ENCODE results near the gene RPUSD4. TPM values are rescaled to one million over a fixed set of nuclear protein-coding genes. Genes with fewer than 3 reads are reported as not detected.

RPUSD4 gene
- total and polyA plus RNA-seq, 10 of the 15 experiments (the other 5 are each of a cell fraction or from before 2014, with no cell fraction given): 24.5 to 47.6 (median 31.7) TPM

DNA sequence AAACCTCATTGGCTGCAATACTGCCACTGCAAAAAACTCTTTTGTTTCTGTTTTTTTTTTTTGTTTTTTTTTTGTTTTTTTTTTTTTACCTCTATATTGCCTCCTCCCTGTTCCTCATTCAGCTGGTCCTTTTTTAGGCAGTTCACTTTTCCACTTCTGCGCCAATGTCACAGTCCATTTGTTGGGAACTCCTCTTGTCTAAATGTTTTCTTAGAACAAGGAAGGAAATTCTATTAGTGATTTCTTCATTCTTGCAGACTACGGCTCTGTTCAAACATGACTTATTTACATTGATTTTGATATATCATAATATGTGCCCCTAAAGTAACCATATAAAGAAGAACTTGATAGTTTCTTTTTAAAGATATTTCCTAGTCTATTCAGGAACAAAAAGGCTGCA is 3.0 kb upstream of the RPUSD4 start (continued):
- TF ChIP-seq NFYB (IDR thresholded peaks at IDR 0.05; ENCODE audit: insufficient read depth, low read depth, low read length): no peak
- TF ChIP-seq SREBF1 (IDR thresholded peaks at IDR 0.05; ENCODE audit: low read length): no peak
- TF ChIP-seq FOS (IDR thresholded peaks at IDR 0.05; ENCODE audit: borderline replicate concordance, extremely low read depth, insufficient read length): no peak

GRCh38 chr11:126212089-126212660 is 725 bp upstream of the RPUSD4 start:
- POLR2A ChIA-PET: interaction anchor here (1.5 kb wide), 1 partner anchor 87 kb away, joined by 3 read pairs; no protein-coding TSS in a partner anchor
- Histone ChIP-seq H3K4me3 (peak overlapping the region; percentile 99), H3K4me2 (ENCODE audit: control insufficient read depth, insufficient read depth) (peak overlapping the region; percentile 75), H3K4me1 (ENCODE audit: control insufficient read depth, insufficient read depth, low read length) (peaks cover 3% of the 10 kb centered on the region), H3K27me3 (replicated peaks in 1 of 2; ENCODE audit: control insufficient read depth in 2 of 2, insufficient read depth in 2 of 2, low read length in 1 of 2) (no peaks in the 10 kb centered on the region), H3K79me2 (ENCODE audit: control insufficient read depth, insufficient read depth, low read length) (peaks cover 16% of the 10 kb centered on the region), H3K27ac (ENCODE audit: control insufficient read depth, insufficient read depth) (peak overlapping the region; percentile 24; the same call in 1 of the 2 replicates), H3K36me3 (ENCODE audit: control insufficient read depth in 2 of 2, insufficient read depth in 2 of 2, low read length in 1 of 2) (peaks cover 2 to 3% of the 10 kb centered on the region in 2 experiments; a peak in 2 of 4 replicates), H4K20me1 (ENCODE audit: control insufficient read depth, insufficient read depth) (no peaks in the 10 kb centered on the region), H2AFZ (ENCODE audit: control insufficient read depth, low read depth, low read length) (peak overlapping the region; percentile 76), H3K9ac (ENCODE audit: control insufficient read depth, insufficient read depth, low read length) (peak overlapping the region; percentile 78), H3K9me3 (replicated peaks; ENCODE audit: control insufficient read depth, insufficient read depth, low read length) (no peaks in the 10 kb centered on the region)
- intact Hi-C loops (cut with micrococcal nuclease; ENCODE audit: unreplicated experiment): loop anchor here (5.0 kb wide), 1 partner anchor 55 kb away; the partner anchor contains the start of genes FOXRED1 and SRPRA
- BruUV-seq (replicated peaks): TSS peak; percentile 83
- SMC1A ChIA-PET (ENCODE audit: uncharacterized antibody, unreplicated experiment): interaction anchor here (0.5 to 2.2 kb wide), 8 partner anchors 9 to 324 kb away, joined by 3 to 10 read pairs (median 3); partner anchors contain the start of genes FOXRED1, HYLS1 and SRPRA
- RAD21 ChIA-PET (ENCODE audit: unreplicated experiment): interaction anchor here (0.6 to 1.5 kb wide), 3 partner anchors 19 to 92 kb away, joined by 3 to 4 read pairs (median 3); partner anchors contain the start of gene DCPS
- no peak for ATAC-seq
- WGBS (ENCODE audit: insufficient coverage, insufficient replicate concordance, low lambda C conversion rate, missing lambda C conversion rate): 3% methylated on average over 15 of the region's 15 CpGs
- CTCF ChIA-PET: interaction anchor here (1.0 to 1.5 kb wide), 2 partner anchors 18 to 270 kb away, joined by 3 to 6 read pairs; no protein-coding TSS in a partner anchor
- no peak for FAIRE-seq
- no peak for DNase-seq (ENCODE audit: low read depth, low spot score)
- in situ Hi-C loops (cut with MboI): no loop called here
- no peak for TF ChIP-seq USF2 (IDR thresholded peaks at IDR 0.05; ENCODE audit: borderline replicate concordance, low read depth, low read length)
- TF ChIP-seq DPF2 (IDR thresholded peaks at IDR 0.05): no peak
- no peak for TF ChIP-seq CBX5 (IDR thresholded peaks at IDR 0.05; ENCODE audit: low read depth)
- TF ChIP-seq SREBF1 (IDR thresholded peaks at IDR 0.05; ENCODE audit: low read length): no peak
- no peak for TF ChIP-seq RAD51 (IDR thresholded peaks at IDR 0.05)
- TF ChIP-seq IKZF2 (IDR thresholded peaks at IDR 0.05): no peak
- no peak for TF ChIP-seq HDAC6 (IDR thresholded peaks at IDR 0.05; ENCODE audit: unreplicated experiment)
- no peak for TF ChIP-seq BCLAF1 (IDR thresholded peaks at IDR 0.05)
- no peak for TF ChIP-seq CHD4 (IDR thresholded peaks at IDR 0.05)
- no peak for TF ChIP-seq EP300 (IDR thresholded peaks at IDR 0.05; ENCODE audit: borderline replicate concordance in 1 of 2, control insufficient read depth in 1 of 2, low read depth in 2 of 2, low read length in 2 of 2)
- TF ChIP-seq CBFB (IDR thresholded peaks at IDR 0.05; ENCODE audit: low read depth): no peak
- TF ChIP-seq NKRF (conservative IDR thresholded peaks at IDR 0.05): no peak
- no peak for TF ChIP-seq GATAD2B (conservative IDR thresholded peaks at IDR 0.05; ENCODE audit: low read depth)
- TF ChIP-seq TBL1XR1 (IDR thresholded peaks at IDR 0.05; ENCODE audit: low read depth, low read length): no peak
- TF ChIP-seq SRF (IDR thresholded peaks at IDR 0.05; ENCODE audit: low read depth in 2 of 2, low read length in 2 of 2): no peak

Data from GM12878 (cell line).